Mammary epithelial cell (primary cell): ENCODE measurements around the gene SIGLEC9.

Experiments used
- EZH2 ChIP-seq: IDR thresholded peaks from 2 replicates; pipeline ENCODE4 v1.6.1; 2012; ENCODE audit warnings: low read length, inconsistent platforms, borderline replicate concordance
- TF ChIP-seq, protein P1 (sequence below), 2 donors: IDR thresholded peaks in 1 of 2; conservative IDR thresholded peaks in 1 of 2; 2 replicates each; pipeline ENCODE4 v1.5.1; 2011 to 2012; ENCODE audit warnings: inconsistent platforms in 2 of 2, low read length in 2 of 2, mild to moderate bottlenecking in 2 of 2, control low read depth in 1 of 2, low read depth in 1 of 2; ENCODE audit not compliant: insufficient read depth in 1 of 2; ENCODE audit errors: extremely low read depth in 1 of 2

DNA sequence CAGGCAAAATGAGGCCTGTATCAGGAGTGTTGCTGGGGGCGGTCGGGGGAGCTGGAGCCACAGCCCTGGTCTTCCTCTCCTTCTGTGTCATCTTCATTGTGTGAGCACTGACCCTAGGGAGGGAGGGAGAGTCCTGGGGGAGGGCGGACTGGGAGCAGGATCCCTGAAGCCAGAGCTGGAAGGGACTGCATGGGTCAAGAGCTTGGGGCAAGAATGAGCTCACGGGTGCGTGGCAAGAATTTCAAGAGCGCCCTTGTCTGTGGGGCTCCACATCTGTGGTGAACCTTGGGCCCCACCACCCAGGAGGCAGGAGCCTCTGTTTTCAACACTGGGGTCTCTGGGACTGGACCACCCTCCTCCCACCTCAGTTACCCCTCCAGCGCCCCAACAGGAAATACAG is 22.0 kb downstream of the SIGLEC9 start:
- TF ChIP-seq, protein P1, sequence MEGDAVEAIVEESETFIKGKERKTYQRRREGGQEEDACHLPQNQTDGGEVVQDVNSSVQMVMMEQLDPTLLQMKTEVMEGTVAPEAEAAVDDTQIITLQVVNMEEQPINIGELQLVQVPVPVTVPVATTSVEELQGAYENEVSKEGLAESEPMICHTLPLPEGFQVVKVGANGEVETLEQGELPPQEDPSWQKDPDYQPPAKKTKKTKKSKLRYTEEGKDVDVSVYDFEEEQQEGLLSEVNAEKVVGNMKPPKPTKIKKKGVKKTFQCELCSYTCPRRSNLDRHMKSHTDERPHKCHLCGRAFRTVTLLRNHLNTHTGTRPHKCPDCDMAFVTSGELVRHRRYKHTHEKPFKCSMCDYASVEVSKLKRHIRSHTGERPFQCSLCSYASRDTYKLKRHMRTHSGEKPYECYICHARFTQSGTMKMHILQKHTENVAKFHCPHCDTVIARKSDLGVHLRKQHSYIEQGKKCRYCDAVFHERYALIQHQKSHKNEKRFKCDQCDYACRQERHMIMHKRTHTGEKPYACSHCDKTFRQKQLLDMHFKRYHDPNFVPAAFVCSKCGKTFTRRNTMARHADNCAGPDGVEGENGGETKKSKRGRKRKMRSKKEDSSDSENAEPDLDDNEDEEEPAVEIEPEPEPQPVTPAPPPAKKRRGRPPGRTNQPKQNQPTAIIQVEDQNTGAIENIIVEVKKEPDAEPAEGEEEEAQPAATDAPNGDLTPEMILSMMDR (conservative IDR thresholded peaks at IDR 0.05 in 1 of 2, IDR thresholded peaks at IDR 0.05 in 1 of 2; ENCODE audit: extremely low read depth in 1 of 2, insufficient read depth in 1 of 2, low read depth in 1 of 2, low read length in 2 of 2): no peak
- TF ChIP-seq EZH2: no peak
